Myocyte (in vitro differentiated cells): ENCODE measurements around the gene INPP5A. TPM values are rescaled to one million over a fixed set of nuclear protein-coding genes. Genes with fewer than 3 reads are reported as not detected.

Experiments
- DNase-seq: peaks from one replicate; pipeline ENCODE4 v3.0.0-alpha.2; 2012; ENCODE audit warnings: low read depth
- total RNA-seq: library from RNA; depleted of rRNA; stranded (reverse); fragments of >200 nt; gene quantifications from 2 replicates; pipeline ENCODE4 v1.2.3, GENCODE V29; 2014

Gene INPP5A
- total RNA-seq, 1 donor from 2014 or later: 48.6 TPM

GRCh38 chr10:132735341-132735775 lies 197.8 kb downstream of the INPP5A start:
- no peak for DNase-seq

GRCh38 chr10:132735923-132736391 lies 198.4 kb downstream of the INPP5A start:
- peak; percentile 10 for DNase-seq

GRCh38 chr10:132737390-132738048 lies 199.9 kb downstream of the INPP5A start:
- DNase-seq: no peak

- no peak for DNase-seq
Observed at GRCh38 chr10:132738454-132739224, 201.1 kb downstream of the INPP5A start.

GRCh38 chr10:132739225-132739613 lies 201.6 kb downstream of the INPP5A start:
- DNase-seq: peak; percentile 86

- no peak for DNase-seq
Observed at GRCh38 chr10:132740588-132740987, 203.0 kb downstream of the INPP5A start.

GRCh38 chr10:132742167-132742836 lies 204.7 kb downstream of the INPP5A start:
- no peak for DNase-seq

GRCh38 chr10:132742837-132743194 lies 205.2 kb downstream of the INPP5A start:
- DNase-seq: no peak

GRCh38 chr10:132743196-132743924 lies 205.8 kb downstream of the INPP5A start:
- DNase-seq: peak; percentile 70

GRCh38 chr10:132743925-132744490 lies 206.4 kb downstream of the INPP5A start:
- peak; percentile 56 for DNase-seq

GRCh38 chr10:132744839-132745238 lies 207.3 kb downstream of the INPP5A start:
- no peak for DNase-seq

- no peak for DNase-seq
Observed at GRCh38 chr10:132745511-132745910, 207.9 kb downstream of the INPP5A start.

- no peak for DNase-seq
Observed at GRCh38 chr10:132745971-132746370, 208.4 kb downstream of the INPP5A start.

- no peak for DNase-seq
Observed at GRCh38 chr10:132746386-132746785, 208.8 kb downstream of the INPP5A start.

GRCh38 chr10:132746801-132747625 lies 209.4 kb downstream of the INPP5A start:
- no peak for DNase-seq

GRCh38 chr10:132748135-132748534 lies 210.5 kb downstream of the INPP5A start:
- DNase-seq: no peak

GRCh38 chr10:132748545-132749370 lies 211.2 kb downstream of the INPP5A start:
- no peak for DNase-seq

- DNase-seq: no peak
Observed at GRCh38 chr10:132749371-132749795, 211.8 kb downstream of the INPP5A start.

- DNase-seq: no peak
Observed at GRCh38 chr10:132750936-132751335, 213.3 kb downstream of the INPP5A start.
